Naive B cell (primary cell): Measurements from ENCODE around the gene CD244. TPM values are rescaled to one million over a fixed set of nuclear protein-coding genes. Genes with fewer than 3 reads are reported as not detected.

Experiments used
- ATAC-seq, 2 donors: fragments of 150-1000 bp; cut with Tn5 transposase; 2 replicates each; pipeline ENCODE4 v1.10.0; 2021; ENCODE audit warnings: low read depth in 2 of 2, mild to moderate bottlenecking in 2 of 2, moderate library complexity in 2 of 2
- DNase-seq: peaks from one replicate; pipeline ENCODE4 v3.0.0; 2022
- H3K27ac Mint-ChIP-seq, 6 donors: one replicate each; pipeline ENCODE4 v1.8.0; 2020 to 2022; ENCODE audit warnings: mild to moderate bottlenecking in 6 of 6, mixed read lengths in 6 of 6, moderate library complexity in 5 of 6, inconsistent platforms in 2 of 6
- H3K27me3 Mint-ChIP-seq, 3 donors: one replicate each; pipeline ENCODE4 v1.8.0; 2021 to 2022; ENCODE audit warnings: mixed read lengths in 3 of 3, mild to moderate bottlenecking in 1 of 3
- H3K36me3 Mint-ChIP-seq, 2 donors: one replicate each; pipeline ENCODE4 v1.8.0; 2020 to 2022; ENCODE audit warnings: mixed read lengths in 2 of 2, inconsistent platforms in 1 of 2, mild to moderate bottlenecking in 1 of 2
- H3K4me1 Mint-ChIP-seq, 3 donors: one replicate each; pipeline ENCODE4 v1.8.0; 2020 to 2022; ENCODE audit warnings: mixed read lengths in 3 of 3, inconsistent platforms in 1 of 3, mild to moderate bottlenecking in 1 of 3, moderate library complexity in 1 of 3
- H3K4me3 Mint-ChIP-seq, 8 donors: one replicate each; pipeline ENCODE4 v1.8.0; 2020 to 2022; ENCODE audit warnings: mild to moderate bottlenecking in 8 of 8, mixed read lengths in 8 of 8, moderate library complexity in 8 of 8, inconsistent platforms in 2 of 8
- H3K9me3 Mint-ChIP-seq, 7 donors: one replicate each; pipeline ENCODE4 v1.8.0; 2020 to 2022; ENCODE audit warnings: mixed read lengths in 7 of 7, mild to moderate bottlenecking in 5 of 7, inconsistent platforms in 2 of 7, moderate library complexity in 1 of 7
- polyA plus RNA-seq, 6 donors: library from polyadenylated mRNA; unstranded; fragments of 300-500 nt; fragmentation: Illumina TruSeq; gene quantifications; one replicate each; pipeline ENCODE4 v1.2.3, GENCODE V29; 2021; ENCODE audit warnings: low read depth in 6 of 6

The CD244 gene
- polyA plus RNA-seq, 6 donors from 2014 or later = 0.32 to 0.97 (median 0.71) TPM; not detected in 1

- Mint-ChIP-seq H3K9me3 (no peaks in the 10 kb centered on the region), H3K4me3 (no peak overlapping the region), H3K36me3 (no peaks in the 10 kb centered on the region), H3K27ac (no peak overlapping the region), H3K27me3 (peaks cover 3 to 4% (median 3%) of the 10 kb centered on the region in 3 donors), H3K4me1 (no peaks in the 10 kb centered on the region)
- ATAC-seq (no peak), DNase-seq (no peak)
These were observed 8.9 kb downstream of the CD244 start for GRCh38 chr1:160853754-160854153.

DNA sequence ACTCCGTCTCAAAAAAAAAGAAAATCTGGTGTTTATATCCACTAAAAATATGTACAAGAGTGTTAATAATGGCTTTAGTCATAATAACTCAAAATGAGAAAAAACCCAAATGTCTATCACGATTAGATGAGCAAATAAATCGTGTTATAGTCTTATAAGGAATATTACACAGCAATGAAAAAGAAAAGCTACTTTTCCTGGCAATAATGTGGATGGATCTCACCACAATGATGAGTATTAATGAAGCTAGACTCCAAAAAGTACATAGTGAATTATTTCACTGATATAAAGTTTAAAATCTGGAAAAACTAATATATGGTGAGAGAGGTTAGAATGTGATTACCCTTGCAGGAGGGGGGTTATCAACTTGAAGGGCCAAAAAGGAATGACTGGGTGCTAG lies 9.7 kb downstream of the CD244 start:
- H3K9me3 Mint-ChIP-seq = peaks cover 0 to 2% (median 0%) of the 10 kb centered on the region in 7 donors
- DNase-seq (no peak), ATAC-seq (no peak)
- no peak overlapping the region for H3K27ac Mint-ChIP-seq
- H3K4me3 Mint-ChIP-seq = no peak overlapping the region
- no peaks in the 10 kb centered on the region for H3K36me3 Mint-ChIP-seq
- no peaks in the 10 kb centered on the region for H3K27me3 Mint-ChIP-seq
- H3K4me1 Mint-ChIP-seq = no peaks in the 10 kb centered on the region

DNA sequence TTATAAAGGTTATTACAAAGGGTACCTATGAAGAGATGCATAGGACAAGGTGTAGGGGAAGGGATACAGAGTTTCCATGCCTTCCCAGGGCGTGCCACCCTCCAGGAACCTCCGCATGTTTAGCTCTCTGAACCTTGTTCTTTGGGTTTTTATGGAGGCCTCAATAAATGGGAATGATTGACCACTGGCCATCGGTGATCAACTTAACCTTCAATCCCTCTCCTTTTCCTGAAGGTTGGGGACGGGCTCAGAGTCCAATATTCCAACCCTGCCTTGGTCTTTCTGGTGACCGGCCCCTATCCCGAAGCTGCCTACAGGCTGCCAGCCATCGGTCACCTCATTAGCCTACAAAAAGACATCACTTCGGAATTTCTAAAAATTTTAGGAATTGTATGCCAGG lies 11.7 kb downstream of the CD244 start:
- peaks cover 0 to 2% (median 0%) of the 10 kb centered on the region in 7 donors for H3K9me3 Mint-ChIP-seq
- no peaks in the 10 kb centered on the region for H3K36me3 Mint-ChIP-seq
- no peaks in the 10 kb centered on the region for H3K4me1 Mint-ChIP-seq
- ATAC-seq = no peak
- DNase-seq = no peak
- no peaks in the 10 kb centered on the region for H3K27me3 Mint-ChIP-seq
- H3K27ac Mint-ChIP-seq = no peak overlapping the region
- H3K4me3 Mint-ChIP-seq = no peak overlapping the region

DNA sequence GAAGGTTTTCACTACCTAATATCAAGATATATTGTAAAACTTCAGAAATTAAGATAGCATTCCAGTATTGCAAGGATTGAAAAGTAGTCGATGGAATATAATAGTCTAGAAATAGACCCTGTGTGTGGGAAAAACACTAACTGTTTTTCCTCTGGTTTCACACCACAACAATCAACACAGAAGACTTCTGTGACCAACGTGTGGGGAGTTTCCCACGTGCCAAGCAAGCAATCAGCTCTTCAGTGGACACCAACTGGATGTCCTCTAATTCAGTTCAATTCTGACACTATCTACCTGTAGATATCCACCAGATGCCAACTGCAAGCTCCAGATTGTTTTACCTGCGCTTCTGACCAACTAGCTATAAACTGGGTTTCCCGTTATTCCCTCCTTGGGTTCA lies 12.1 kb downstream of the CD244 start:
- DNase-seq = no peak
- peaks cover 0 to 1% (median 0%) of the 10 kb centered on the region in 3 donors for H3K27me3 Mint-ChIP-seq
- H3K9me3 Mint-ChIP-seq = peaks cover 0 to 2% (median 0%) of the 10 kb centered on the region in 7 donors
- H3K4me3 Mint-ChIP-seq = no peak overlapping the region
- no peaks in the 10 kb centered on the region for H3K4me1 Mint-ChIP-seq
- H3K36me3 Mint-ChIP-seq = peaks cover 0 to under 1% of the 10 kb centered on the region in 2 donors
- no peak for ATAC-seq
- no peak overlapping the region for H3K27ac Mint-ChIP-seq

DNA sequence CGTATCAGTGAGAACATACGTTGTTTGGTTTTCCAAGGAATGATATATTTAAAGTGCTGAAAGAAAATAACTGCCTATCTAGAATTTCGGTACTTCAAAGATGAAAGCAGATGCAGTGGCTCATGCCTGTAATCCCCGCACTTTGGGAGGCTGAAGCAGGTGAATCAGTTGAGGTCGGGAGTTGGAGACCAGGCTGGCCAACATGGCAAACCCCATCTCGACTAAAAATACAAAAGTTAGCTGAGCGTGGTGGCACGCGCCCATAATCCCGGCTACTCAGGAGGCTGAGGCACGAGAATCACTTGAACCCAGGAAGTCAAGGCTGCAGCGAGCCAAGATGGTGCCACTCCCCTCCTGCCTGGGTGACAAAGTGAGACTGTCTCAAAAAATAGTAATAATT lies 16.4 kb downstream of the CD244 start:
- H3K4me3 Mint-ChIP-seq = peak overlapping the region in 1 of 8 donors; percentile 22
- ATAC-seq = no peak
- H3K9me3 Mint-ChIP-seq = peaks cover 0 to 13% (median 4%) of the 10 kb centered on the region in 7 donors
- H3K27me3 Mint-ChIP-seq = peaks cover 0 to 8% (median 0%) of the 10 kb centered on the region in 3 donors
- peaks cover 0 to 8% of the 10 kb centered on the region in 2 donors for H3K36me3 Mint-ChIP-seq
- H3K4me1 Mint-ChIP-seq = peaks cover 5 to 15% (median 14%) of the 10 kb centered on the region in 3 donors
- DNase-seq = no peak
- no peak overlapping the region for H3K27ac Mint-ChIP-seq

GRCh38 chr1:160844447-160845232 lies 18.0 kb downstream of the CD244 start:
- no peak overlapping the region for H3K4me3 Mint-ChIP-seq
- H3K27me3 Mint-ChIP-seq = peaks cover 0 to 8% (median 0%) of the 10 kb centered on the region in 3 donors
- H3K9me3 Mint-ChIP-seq = peaks cover 0 to 13% (median 4%) of the 10 kb centered on the region in 7 donors
- H3K36me3 Mint-ChIP-seq = peaks cover 0 to 8% of the 10 kb centered on the region in 2 donors
- peaks cover 5 to 15% (median 14%) of the 10 kb centered on the region in 3 donors for H3K4me1 Mint-ChIP-seq
- no peak for ATAC-seq
- no peak for DNase-seq
- no peak overlapping the region for H3K27ac Mint-ChIP-seq

GRCh38 chr1:160841079-160841478 lies 21.6 kb downstream of the CD244 start:
- Mint-ChIP-seq H3K4me1 (peaks cover 31 to 45% (median 43%) of the 10 kb centered on the region in 3 donors), H3K36me3 (peaks cover 0 to 8% of the 10 kb centered on the region in 2 donors), H3K4me3 (no peak overlapping the region), H3K9me3 (peaks cover 0 to 13% (median 3%) of the 10 kb centered on the region in 7 donors), H3K27me3 (peaks cover 0 to 8% (median 0%) of the 10 kb centered on the region in 3 donors), H3K27ac (peak overlapping the region in 1 of 6 donors; percentile 27)
- DNase-seq (no peak), ATAC-seq (no peak)

GRCh38 chr1:160839746-160840145 lies 22.9 kb downstream of the CD244 start:
- peak overlapping the region in 1 of 6 donors; percentile 21 for H3K27ac Mint-ChIP-seq
- DNase-seq (no peak), ATAC-seq (no peak)
- no peaks in the 10 kb centered on the region for H3K36me3 Mint-ChIP-seq
- no peaks in the 10 kb centered on the region for H3K27me3 Mint-ChIP-seq
- no peak overlapping the region for H3K4me3 Mint-ChIP-seq
- peaks cover 33 to 50% (median 48%) of the 10 kb centered on the region in 3 donors for H3K4me1 Mint-ChIP-seq
- H3K9me3 Mint-ChIP-seq = peaks cover 0 to 7% (median 0%) of the 10 kb centered on the region in 7 donors

DNA sequence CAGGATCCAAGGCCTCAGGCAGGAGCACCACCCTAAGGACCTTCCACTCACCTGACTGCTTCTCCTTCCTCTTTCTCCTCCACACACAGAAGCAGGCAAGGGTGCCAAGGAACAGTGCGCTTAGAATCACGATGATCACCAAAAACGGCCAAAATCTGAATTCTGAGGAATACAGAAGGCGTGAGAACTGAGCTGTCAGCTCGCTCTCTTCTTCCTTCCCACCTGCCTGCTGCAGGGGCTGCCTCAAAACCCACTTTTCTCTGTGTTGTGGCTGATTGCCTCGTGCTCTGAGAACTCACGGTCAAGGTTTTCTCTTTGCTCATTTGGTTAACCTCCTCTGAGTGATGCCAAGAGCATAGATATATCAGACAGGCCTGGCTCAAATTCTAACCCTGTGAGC lies 23.8 kb downstream of the CD244 start:
- H3K36me3 Mint-ChIP-seq = no peaks in the 10 kb centered on the region

DNA sequence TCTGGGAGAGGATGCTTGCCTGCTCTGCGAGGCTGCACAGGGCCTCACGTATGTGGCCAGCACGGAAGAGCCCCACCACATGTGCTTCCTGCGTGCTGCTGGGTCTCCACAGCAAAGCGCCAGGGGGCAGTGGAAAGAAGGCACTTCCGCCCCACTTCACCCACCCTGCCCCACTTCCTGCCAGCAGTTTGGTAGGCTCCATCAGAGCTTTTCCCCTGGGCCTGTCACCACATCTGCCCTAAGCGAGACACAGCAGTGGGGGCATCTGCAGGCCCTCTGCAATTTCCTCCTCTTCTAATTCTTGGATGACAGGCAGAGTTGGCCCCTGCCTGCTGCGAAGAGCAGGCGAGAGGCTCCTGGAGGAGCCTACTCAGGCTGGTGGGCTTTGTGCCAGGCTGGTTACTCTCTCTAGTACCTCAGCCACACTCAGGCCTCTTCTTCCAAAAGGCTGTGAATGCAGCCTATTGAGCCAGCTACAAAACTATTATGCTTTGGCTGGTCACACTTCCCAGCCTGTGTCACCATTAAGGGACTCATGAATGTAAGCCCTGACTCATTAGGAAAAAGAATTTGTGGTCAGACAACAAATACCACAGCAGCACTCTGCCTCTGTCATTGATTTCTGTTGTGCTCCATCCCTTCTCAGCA lies 25.0 kb downstream of the CD244 start:
- ATAC-seq (peak; percentile 98 to 99), DNase-seq (peak; percentile 88)
- H3K9me3 Mint-ChIP-seq = no peaks in the 10 kb centered on the region
- no peaks in the 10 kb centered on the region for H3K27me3 Mint-ChIP-seq
- H3K36me3 Mint-ChIP-seq = no peaks in the 10 kb centered on the region
- H3K4me1 Mint-ChIP-seq = peaks cover 34 to 46% (median 46%) of the 10 kb centered on the region in 3 donors
- H3K4me3 Mint-ChIP-seq = peak overlapping the region; percentile 23 to 69 (median 42)
- H3K27ac Mint-ChIP-seq = peak overlapping the region; percentile 63 to 94 (median 82)

More for the DNA sequence above, 23.8 kb downstream of the CD244 start:
- peak overlapping the region; percentile 39 to 94 (median 70) for H3K27ac Mint-ChIP-seq
- H3K27me3 Mint-ChIP-seq = no peaks in the 10 kb centered on the region
- H3K9me3 Mint-ChIP-seq = peaks cover 0 to 4% (median 0%) of the 10 kb centered on the region in 7 donors
- peak overlapping the region in 5 of 8 donors; percentile 16 to 77 (median 52) for H3K4me3 Mint-ChIP-seq
- H3K4me1 Mint-ChIP-seq = peaks cover 34 to 50% (median 47%) of the 10 kb centered on the region in 3 donors
- DNase-seq = no peak
- no peak for ATAC-seq

- Mint-ChIP-seq H3K4me1 (peaks cover 34 to 43% (median 41%) of the 10 kb centered on the region in 3 donors), H3K4me3 (peak overlapping the region in 4 of 8 donors; percentile 28 to 69 (median 51)), H3K36me3 (no peaks in the 10 kb centered on the region), H3K27ac (peak overlapping the region; percentile 72 to 97 (median 90)), H3K27me3 (no peaks in the 10 kb centered on the region), H3K9me3 (no peaks in the 10 kb centered on the region)
- ATAC-seq = no peak
- no peak for DNase-seq
These were observed 25.6 kb downstream of the CD244 start for GRCh38 chr1:160836981-160837557.

DNA sequence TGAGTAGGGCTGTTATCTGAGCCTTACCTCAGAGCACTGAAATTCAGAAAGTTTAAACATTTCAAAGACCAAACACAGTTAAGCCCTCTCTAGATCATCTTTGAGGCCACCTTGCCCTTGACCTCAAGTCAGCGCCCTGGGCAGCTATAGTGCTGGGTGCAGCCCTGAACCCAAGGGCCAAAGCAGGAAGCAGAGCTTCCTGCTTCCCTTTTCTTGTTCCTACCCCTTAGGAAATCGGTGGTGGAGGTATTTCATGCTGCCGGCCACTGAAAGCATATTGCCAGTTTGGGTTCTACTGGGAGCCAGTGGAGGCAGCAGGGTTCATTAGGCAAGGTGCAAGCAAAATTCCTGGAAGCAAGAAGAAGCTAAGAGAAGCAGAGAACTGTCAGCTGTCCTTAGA lies 26.1 kb downstream of the CD244 start:
- peak overlapping the region in 4 of 8 donors; percentile 28 to 64 (median 44) for H3K4me3 Mint-ChIP-seq
- no peaks in the 10 kb centered on the region for H3K36me3 Mint-ChIP-seq
- no peak for DNase-seq
- no peaks in the 10 kb centered on the region for H3K9me3 Mint-ChIP-seq
- peaks cover 34 to 43% (median 41%) of the 10 kb centered on the region in 3 donors for H3K4me1 Mint-ChIP-seq
- H3K27me3 Mint-ChIP-seq = no peaks in the 10 kb centered on the region
- no peak for ATAC-seq
- peak overlapping the region in 5 of 6 donors; percentile 77 to 97 (median 92) for H3K27ac Mint-ChIP-seq

- no peaks in the 10 kb centered on the region for H3K9me3 Mint-ChIP-seq
- ATAC-seq (no peak), DNase-seq (no peak)
- H3K4me3 Mint-ChIP-seq = peak overlapping the region in 2 of 8 donors; percentile 9 to 30
- H3K4me1 Mint-ChIP-seq = peaks cover 34 to 44% (median 42%) of the 10 kb centered on the region in 3 donors
- H3K27ac Mint-ChIP-seq = peak overlapping the region in 4 of 6 donors; percentile 69 to 92 (median 90)
- no peaks in the 10 kb centered on the region for H3K36me3 Mint-ChIP-seq
- H3K27me3 Mint-ChIP-seq = no peaks in the 10 kb centered on the region
These were observed 26.9 kb downstream of the CD244 start for GRCh38 chr1:160835751-160836150.
